H9 (cell line): ENCODE measurements around the gene SMIM20. TPM values are rescaled to one million over a fixed set of nuclear protein-coding genes. Genes with fewer than 3 reads are reported as not detected.

Experiments used
- DNase-seq: peaks from one replicate; pipeline ENCODE4 v3.0.0-alpha.2; 2017
- H2AFZ ChIP-seq: one replicate; pipeline ENCODE4 v1.6.1; 2013; ENCODE audit warnings: mild to moderate bottlenecking, low read length, control low read depth, moderate library complexity
- H2AK5ac ChIP-seq: 2 replicates; pipeline ENCODE4 v1.6.1; 2013; ENCODE audit warnings: low read length, control low read depth, mixed read lengths; ENCODE audit not compliant: insufficient read length
- H2BK120ac ChIP-seq: one replicate; pipeline ENCODE4 v1.6.1; 2013; ENCODE audit warnings: low read depth, mild to moderate bottlenecking, low read length, control low read depth, inconsistent platforms; ENCODE audit not compliant: poor library complexity, severe bottlenecking
- H2BK12ac ChIP-seq: 2 replicates; pipeline ENCODE4 v1.6.1; 2013; ENCODE audit warnings: low read length, control low read depth, mixed read lengths, low read depth; ENCODE audit not compliant: insufficient read length
- H2BK15ac ChIP-seq: 2 replicates; pipeline ENCODE4 v1.6.1; 2013; ENCODE audit warnings: low read depth, low read length, control low read depth
- H2BK20ac ChIP-seq: one replicate; pipeline ENCODE4 v1.6.1; 2013; ENCODE audit warnings: low read depth, mild to moderate bottlenecking, low read length, control low read depth, inconsistent platforms; ENCODE audit not compliant: poor library complexity, severe bottlenecking
- H2BK5ac ChIP-seq: 2 replicates; pipeline ENCODE4 v1.6.1; 2013; ENCODE audit warnings: low read length, control low read depth, mixed read lengths; ENCODE audit not compliant: insufficient read length
- H3K14ac ChIP-seq: 2 replicates; pipeline ENCODE4 v1.6.1; 2013; ENCODE audit warnings: low read length, control low read depth; ENCODE audit not compliant: insufficient read depth
- H3K18ac ChIP-seq: 2 replicates; pipeline ENCODE4 v1.6.1; 2013; ENCODE audit warnings: low read depth, mild to moderate bottlenecking, mixed read lengths, low read length, control low read depth; ENCODE audit not compliant: insufficient read length
- H3K23ac ChIP-seq: 2 replicates; pipeline ENCODE4 v1.6.1; 2013; ENCODE audit warnings: low read length, control low read depth, mixed read lengths, low read depth; ENCODE audit not compliant: insufficient read length
- H3K23me2 ChIP-seq: 2 replicates; pipeline ENCODE4 v1.6.1; 2013; ENCODE audit warnings: low read depth, mild to moderate bottlenecking, mixed read lengths, low read length, control low read depth; ENCODE audit not compliant: insufficient read length, poor library complexity, severe bottlenecking
- H3K27ac ChIP-seq: 2 replicates; pipeline ENCODE4 v1.5.1; 2013; ENCODE audit warnings: low read length, control low read depth, mixed read lengths, low read depth; ENCODE audit not compliant: insufficient read length
- H3K27me3 ChIP-seq: 2 replicates; pipeline ENCODE4 v1.6.1; 2013; ENCODE audit warnings: low read length, control low read depth, inconsistent platforms; ENCODE audit not compliant: insufficient read depth
- H3K4ac ChIP-seq: 2 replicates; pipeline ENCODE4 v1.6.1; 2013; ENCODE audit warnings: low read depth, mild to moderate bottlenecking, control low read depth, inconsistent platforms, low read length, moderate library complexity
- H3K4me1 ChIP-seq: 2 replicates; pipeline ENCODE4 v1.6.1; 2013; ENCODE audit warnings: low read length, control low read depth, inconsistent platforms; ENCODE audit not compliant: insufficient read depth
- H3K4me2 ChIP-seq: 2 replicates; pipeline ENCODE4 v1.6.1; 2013; ENCODE audit warnings: low read length, control low read depth, mixed read lengths; ENCODE audit not compliant: insufficient read length, insufficient read depth
- H3K56ac ChIP-seq: 2 replicates; pipeline ENCODE4 v1.6.1; 2013; ENCODE audit warnings: low read depth, mild to moderate bottlenecking, mixed read lengths, low read length, control low read depth; ENCODE audit not compliant: insufficient read length
- H3K79me1 ChIP-seq: 2 replicates; pipeline ENCODE4 v1.6.1; 2013; ENCODE audit warnings: low read depth, mild to moderate bottlenecking, moderate library complexity, low read length, control low read depth, inconsistent platforms; ENCODE audit not compliant: insufficient read depth, poor library complexity, severe bottlenecking
- H3K79me2 ChIP-seq: 2 replicates; pipeline ENCODE4 v1.6.1; 2013; ENCODE audit warnings: low read length, control low read depth, inconsistent platforms; ENCODE audit not compliant: insufficient read depth
- H3K9ac ChIP-seq: 2 replicates; pipeline ENCODE4 v1.6.1; 2013; ENCODE audit warnings: low read length, control low read depth, mixed read lengths; ENCODE audit not compliant: insufficient read length; ENCODE audit errors: extremely low read depth
- H3K9me3 ChIP-seq: one replicate; pipeline ENCODE4 v1.6.1; 2013; ENCODE audit warnings: low read depth, low read length, inconsistent platforms; ENCODE audit not compliant: control insufficient read depth
- H3T11ph ChIP-seq: one replicate; pipeline ENCODE4 v1.6.1; 2013; ENCODE audit warnings: mild to moderate bottlenecking, low read length, control low read depth, inconsistent platforms
- H4K20me1 ChIP-seq: one replicate; pipeline ENCODE4 v1.6.1; 2013; ENCODE audit not compliant: control insufficient read depth, insufficient read length, insufficient read depth
- H4K5ac ChIP-seq: 2 replicates; pipeline ENCODE4 v1.6.1; 2013; ENCODE audit warnings: low read depth, mild to moderate bottlenecking, mixed read lengths, low read length, control low read depth; ENCODE audit not compliant: insufficient read length
- H4K8ac ChIP-seq: replicated peaks from 2 replicates; pipeline ENCODE4 v1.6.1; 2013; ENCODE audit warnings: low read length, control low read depth, mixed read lengths, low read depth; ENCODE audit not compliant: insufficient read length
- H4K91ac ChIP-seq: 2 replicates; pipeline ENCODE4 v1.6.1; 2013; ENCODE audit warnings: low read depth, mild to moderate bottlenecking, moderate library complexity, mixed read lengths, low read length, control low read depth; ENCODE audit not compliant: insufficient read length
- H3K27ac Mint-ChIP-seq, 3 experiments: 2 replicates in 2 of 3; 3 replicates in 1 of 3; pipeline ENCODE4 v1.8.0; 2020 to 2021; ENCODE audit warnings: mixed read lengths in 3 of 3, mild to moderate bottlenecking in 1 of 3, moderate library complexity in 1 of 3
- H3K27me3 Mint-ChIP-seq: 2 replicates; pipeline ENCODE4 v1.8.0; 2021; ENCODE audit warnings: low read depth, mild to moderate bottlenecking, moderate library complexity, mixed read lengths
- H3K36me3 Mint-ChIP-seq, 3 experiments: 2 replicates in 2 of 3; 3 replicates in 1 of 3; pipeline ENCODE4 v1.8.0; 2020 to 2021; ENCODE audit warnings: low read depth in 3 of 3, mixed read lengths in 3 of 3; ENCODE audit not compliant: insufficient read depth in 1 of 3
- H3K4me1 Mint-ChIP-seq, 2 experiments: 2 replicates each; pipeline ENCODE4 v1.8.0; 2020; ENCODE audit warnings: mixed read lengths in 2 of 2
- H3K4me3 Mint-ChIP-seq, 2 experiments: 2 replicates in 1 of 2; 3 replicates in 1 of 2; pipeline ENCODE4 v1.8.0; 2020 to 2021; ENCODE audit warnings: mild to moderate bottlenecking in 2 of 2, mixed read lengths in 2 of 2, moderate library complexity in 1 of 2
- H3K9me3 Mint-ChIP-seq, 2 experiments: 2 replicates in 1 of 2; 3 replicates in 1 of 2; pipeline ENCODE4 v1.8.0; 2020; ENCODE audit warnings: mild to moderate bottlenecking in 2 of 2, mixed read lengths in 2 of 2, moderate library complexity in 1 of 2
- CTCF ChIP-seq: fragments of 200-600 bp; sonication (generic); conservative IDR thresholded peaks from 3 replicates; pipeline ENCODE4 v1.8.0; 2021; ENCODE audit warnings: antibody characterized with exemption, mild to moderate bottlenecking
- WGBS: extraction: QIAGEN DNeasy Blood & Tissue Kit; methylation state at CpG from one replicate; pipeline ENCODE4 v1.1.7; 2013; ENCODE audit warnings: missing lambda C conversion rate, low lambda C conversion rate, mixed read lengths; ENCODE audit not compliant: insufficient read length; ENCODE audit errors: extremely low coverage; 5-methylcytosine and 5-hydroxymethylcytosine counted together
- total RNA-seq: library from RNA; stranded (reverse); gene quantifications from 2 replicates; pipeline ENCODE4 v1.2.1, GENCODE V29; 2021

Gene SMIM20
- total RNA-seq, 1 experiment from 2014 or later = 40.2 TPM

GRCh38 chr4:25965629-25966028 is 51.6 kb downstream of the SMIM20 start:
- Histone ChIP-seq H2AK5ac (no peak overlapping the region), H3K79me2 (no peaks in the 10 kb centered on the region), H3K23me2 (no peaks in the 10 kb centered on the region), H4K91ac (no peak overlapping the region), H4K5ac (no peak overlapping the region), H4K8ac (no peak overlapping the region), H3K9ac (no peak overlapping the region), H3K79me1 (no peaks in the 10 kb centered on the region), H2BK12ac (no peak overlapping the region), H4K20me1 (no peaks in the 10 kb centered on the region), H2BK5ac (no peak overlapping the region), H3K9me3 (no peaks in the 10 kb centered on the region), H3T11ph (no peak overlapping the region), H3K27me3 (no peaks in the 10 kb centered on the region), H3K14ac (no peak overlapping the region), H2BK20ac (no peak overlapping the region), H2AFZ (no peak overlapping the region), H3K4ac (no peak overlapping the region), H2BK120ac (no peak overlapping the region), H3K4me1 (no peaks in the 10 kb centered on the region), H3K18ac (no peak overlapping the region), H3K4me2 (no peak overlapping the region), H3K56ac (no peak overlapping the region), H3K27ac (no peak overlapping the region), H3K23ac (no peak overlapping the region), H2BK15ac (no peak overlapping the region)
- Mint-ChIP-seq H3K27me3 (peaks cover 5% of the 10 kb centered on the region), H3K4me1 (peaks cover 18 to 25% of the 10 kb centered on the region in 2 experiments), H3K36me3 (no peaks in the 10 kb centered on the region), H3K27ac (no peak overlapping the region), H3K4me3 (no peak overlapping the region), H3K9me3 (no peaks in the 10 kb centered on the region)
- no CpG with 5 or more reads among the region's 4 CpGs for WGBS
- DNase-seq = no peak
- no peak for TF ChIP-seq CTCF
